Measurements from ENCODE around the gene SLC30A5.

Gene SLC30A5

GRCh38 chr5:69167929-69168328 lies 74.1 kb downstream of the SLC30A5 start:
- H3K9ac ChIP-seq, result no peak overlapping the region
- H2AFZ ChIP-seq, result peak overlapping the region; percentile 86
- H3K9me3 ChIP-seq (ENCODE audit: control insufficient read depth, low read length), result no peaks in the 10 kb centered on the region
- peak overlapping the region; percentile 99 for H3K4me2 ChIP-seq (ENCODE audit: low read length)
- H3K79me2 ChIP-seq, result no peaks in the 10 kb centered on the region
- peaks cover 8% of the 10 kb centered on the region for H3K4me1 ChIP-seq
- no peak overlapping the region for H3K27ac ChIP-seq
- no peaks in the 10 kb centered on the region for H3K36me3 ChIP-seq (ENCODE audit: control insufficient read depth, insufficient read depth, low read length)
- peak overlapping the region; percentile 69 for H3K4me3 ChIP-seq (ENCODE audit: low read depth, low read length)
- no peaks in the 10 kb centered on the region for H3K27me3 ChIP-seq (ENCODE audit: control insufficient read depth, insufficient read depth, low read length)
- no peak for TF ChIP-seq CTCF (IDR thresholded peaks at IDR 0.05)

- H3K36me3 ChIP-seq (ENCODE audit: control insufficient read depth, insufficient read depth, low read length), result no peaks in the 10 kb centered on the region
Measured at GRCh38 chr5:69170495-69170894, 76.7 kb downstream of the SLC30A5 start.

GRCh38 chr5:69170969-69171368 lies 77.2 kb downstream of the SLC30A5 start:
- H3K79me2 ChIP-seq, result no peaks in the 10 kb centered on the region
- no peak overlapping the region for H3K4me2 ChIP-seq (ENCODE audit: low read length)
- H3K9me3 ChIP-seq (ENCODE audit: control insufficient read depth, low read length), result no peaks in the 10 kb centered on the region
- no peaks in the 10 kb centered on the region for H3K27me3 ChIP-seq (ENCODE audit: control insufficient read depth, insufficient read depth, low read length)
- TF ChIP-seq CTCF (IDR thresholded peaks at IDR 0.05), result no peak
- H3K9ac ChIP-seq, result no peak overlapping the region
- peaks cover 8% of the 10 kb centered on the region for H3K4me1 ChIP-seq
- no peak overlapping the region for H3K4me3 ChIP-seq (ENCODE audit: low read depth, low read length)
- H3K36me3 ChIP-seq (ENCODE audit: control insufficient read depth, insufficient read depth, low read length), result no peaks in the 10 kb centered on the region
- H2AFZ ChIP-seq, result no peak overlapping the region
- no peak overlapping the region for H3K27ac ChIP-seq

More at GRCh38 chr5:69170495-69170894, 76.7 kb downstream of the SLC30A5 start:
- Histone ChIP-seq H3K4me3 (ENCODE audit: low read depth, low read length) (no peak overlapping the region), H3K79me2 (no peaks in the 10 kb centered on the region), H3K9me3 (ENCODE audit: control insufficient read depth, low read length) (no peaks in the 10 kb centered on the region), H3K27me3 (ENCODE audit: control insufficient read depth, insufficient read depth, low read length) (no peaks in the 10 kb centered on the region), H3K9ac (no peak overlapping the region), H3K4me2 (ENCODE audit: low read length) (no peak overlapping the region), H3K4me1 (peaks cover 8% of the 10 kb centered on the region), H2AFZ (no peak overlapping the region), H3K27ac (no peak overlapping the region)
- no peak for TF ChIP-seq CTCF (IDR thresholded peaks at IDR 0.05)

Data from parathyroid adenoma (tissue), 2 donors.